Islet of Langerhans (tissue), 1 donor: ENCODE data around the gene ACBD3.
"Not testable (repeated sequence)": the region's sequence is repeated elsewhere in the genome, so short reads cannot be mapped to it uniquely, and the experiment has no call there.

ENCODE experiments used
- FAIRE-seq: peaks from one replicate; lab custom pipeline; 2011; peaks lifted over from hg19 to GRCh38; lab: Jason Lieb, UNC

ACBD3 gene

DNA sequence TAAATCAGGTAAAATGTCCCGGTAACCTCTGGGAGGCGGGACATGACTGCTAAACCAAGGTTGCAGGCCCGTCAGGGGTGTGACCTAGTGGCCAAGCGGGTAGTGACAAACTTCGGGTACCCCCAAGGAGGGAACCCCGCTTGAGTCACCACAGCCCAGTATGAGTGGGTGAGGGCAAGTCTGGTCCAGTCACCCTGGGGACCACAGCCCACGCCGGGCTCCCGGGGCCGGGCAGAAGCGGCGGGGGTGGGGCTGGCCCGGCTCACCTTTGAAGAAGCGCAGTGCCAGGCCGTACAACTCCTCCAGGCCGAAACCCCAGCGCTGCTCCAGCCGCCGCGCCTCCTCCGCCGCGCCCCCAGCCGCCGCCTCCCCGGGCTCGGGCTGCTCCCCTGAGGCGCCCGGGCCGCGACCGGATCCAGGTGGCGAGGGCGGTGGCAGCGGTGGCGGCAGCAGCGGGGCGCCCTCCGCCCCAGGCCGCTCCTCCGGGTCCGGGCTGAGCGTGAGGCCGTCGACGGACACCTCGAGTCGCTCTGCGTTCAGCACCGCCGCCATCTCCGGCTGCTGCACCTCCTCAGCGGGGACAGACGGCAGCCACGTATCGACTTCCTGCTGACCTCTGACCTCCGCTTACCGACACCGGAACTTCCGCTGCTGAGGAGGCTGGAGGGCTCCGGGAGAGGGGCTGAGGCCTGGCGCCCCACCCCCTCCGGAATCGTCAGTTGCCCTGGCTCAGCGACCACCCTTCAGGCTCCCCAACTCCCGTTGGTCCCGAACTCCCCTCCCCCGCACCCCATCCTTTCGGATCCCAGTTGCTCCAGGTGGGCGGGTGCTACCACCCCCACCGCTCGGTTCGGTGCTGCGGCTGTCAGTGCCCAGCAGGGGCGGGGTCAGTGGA lies at the start of gene ACBD3:
Gene ACBD3, minus strand, starts transcription at position 618 of the 895 bp plus-strand sequence. Its CDS starts 66 bp downstream, at position 552.
- no peak for FAIRE-seq

GRCh38 chr1:226233806-226234205 lies 47.3 kb upstream of the ACBD3 start:
- FAIRE-seq = no peak

- FAIRE-seq = no peak
Observed at GRCh38 chr1:226233293-226233692, 46.8 kb upstream of the ACBD3 start.

DNA sequence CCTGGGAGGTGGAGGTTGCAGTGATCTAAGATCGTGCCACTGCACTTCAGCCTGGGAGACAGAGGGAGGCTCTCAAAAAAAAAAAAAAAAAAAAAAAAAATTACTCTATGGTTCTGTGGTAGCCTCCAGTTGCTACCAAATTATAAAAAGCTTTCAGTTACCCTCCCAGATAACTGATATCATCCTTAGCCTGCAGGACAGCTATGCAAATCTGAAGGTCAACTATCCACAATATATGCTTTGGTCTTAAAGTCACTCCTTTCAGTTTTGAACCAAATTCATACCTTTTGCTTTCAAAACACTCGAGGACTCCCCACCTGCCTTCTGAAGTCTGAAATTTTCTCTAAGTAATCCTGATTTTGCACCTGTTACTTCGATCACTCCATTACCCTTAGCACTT lies 40.1 kb upstream of the ACBD3 start:
- no peak for FAIRE-seq

GRCh38 chr1:226223786-226224244 lies 37.3 kb upstream of the ACBD3 start:
- no peak for FAIRE-seq

GRCh38 chr1:226223157-226223785 lies 36.7 kb upstream of the ACBD3 start, which contains the start of gene MIXL1:
Gene MIXL1 (plus strand): TSS chr1:226223664. CDS start chr1:226223682, 18 bp downstream.
- FAIRE-seq = no peak

- no peak for FAIRE-seq
Observed at GRCh38 chr1:226222686-226223085, 36.1 kb upstream of the ACBD3 start.

- FAIRE-seq = no peak
Observed at GRCh38 chr1:226220473-226221189, 34.1 kb upstream of the ACBD3 start.

- FAIRE-seq = no peak
Observed at GRCh38 chr1:226217273-226217672, 30.7 kb upstream of the ACBD3 start.

GRCh38 chr1:226216056-226216455 lies 29.5 kb upstream of the ACBD3 start:
- FAIRE-seq = no peak

GRCh38 chr1:226215239-226215638 lies 28.7 kb upstream of the ACBD3 start:
- no peak for FAIRE-seq

GRCh38 chr1:226212545-226212944 lies 26.0 kb upstream of the ACBD3 start:
- FAIRE-seq = no peak

DNA sequence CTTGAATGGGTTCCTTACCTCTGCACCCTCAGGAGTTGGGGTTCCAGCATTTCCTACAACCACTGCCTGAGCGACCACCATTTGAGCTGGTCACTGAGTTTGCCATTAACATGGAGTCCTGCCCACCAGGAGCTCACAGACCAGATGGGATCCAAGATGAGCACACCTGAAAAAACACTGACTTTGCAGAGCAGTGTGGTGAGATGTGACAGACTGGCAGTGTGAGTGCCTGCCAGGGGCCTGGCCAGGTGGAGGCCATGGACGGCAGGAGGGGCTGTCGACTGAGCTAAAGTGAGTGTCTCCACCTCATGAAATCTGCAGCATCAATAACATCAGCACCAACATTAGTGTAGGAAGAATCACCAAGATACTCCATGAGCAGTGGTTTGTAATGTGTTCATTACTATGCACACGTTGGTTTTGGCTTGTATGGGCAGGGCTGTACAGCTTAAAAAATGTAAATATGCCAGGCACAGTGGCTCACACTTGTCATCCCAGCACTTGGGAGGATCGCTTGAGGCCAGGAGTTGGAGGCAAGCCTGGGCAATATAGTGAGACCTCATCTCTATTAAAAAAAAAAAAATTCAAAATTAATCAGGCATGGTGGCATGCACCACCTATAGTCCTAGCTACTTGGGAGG lies 24.8 kb upstream of the ACBD3 start:
- no peak for FAIRE-seq

DNA sequence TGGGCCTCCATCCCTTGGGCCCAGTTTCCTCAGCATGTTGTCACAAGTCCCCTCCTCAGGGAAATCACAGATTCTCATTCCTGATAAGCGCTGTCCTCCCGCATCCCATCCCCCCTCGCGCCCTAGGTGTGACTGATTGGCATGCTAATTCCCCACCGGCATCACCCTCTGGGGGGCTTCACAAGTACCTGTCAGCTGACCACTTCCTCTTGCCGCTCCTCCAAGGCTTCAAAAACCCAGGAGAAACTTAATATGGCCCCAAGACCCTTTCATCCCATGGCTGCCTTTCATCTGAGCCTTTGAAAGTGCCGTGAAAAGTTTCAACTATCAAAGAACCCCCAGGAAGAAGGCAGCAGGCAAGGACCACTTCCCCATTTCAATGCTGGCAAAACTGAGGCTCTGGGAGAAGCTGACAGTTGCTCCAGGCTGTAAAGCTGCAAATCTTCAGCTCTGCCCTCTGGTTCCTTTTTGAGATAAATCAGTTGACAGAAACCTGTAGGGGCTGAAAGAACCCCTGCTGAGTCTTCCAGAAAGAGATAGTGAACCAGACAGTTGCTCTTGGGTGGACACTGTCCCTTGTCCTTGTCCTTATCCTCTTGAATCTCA lies 24.1 kb upstream of the ACBD3 start:
- no peak for FAIRE-seq

DNA sequence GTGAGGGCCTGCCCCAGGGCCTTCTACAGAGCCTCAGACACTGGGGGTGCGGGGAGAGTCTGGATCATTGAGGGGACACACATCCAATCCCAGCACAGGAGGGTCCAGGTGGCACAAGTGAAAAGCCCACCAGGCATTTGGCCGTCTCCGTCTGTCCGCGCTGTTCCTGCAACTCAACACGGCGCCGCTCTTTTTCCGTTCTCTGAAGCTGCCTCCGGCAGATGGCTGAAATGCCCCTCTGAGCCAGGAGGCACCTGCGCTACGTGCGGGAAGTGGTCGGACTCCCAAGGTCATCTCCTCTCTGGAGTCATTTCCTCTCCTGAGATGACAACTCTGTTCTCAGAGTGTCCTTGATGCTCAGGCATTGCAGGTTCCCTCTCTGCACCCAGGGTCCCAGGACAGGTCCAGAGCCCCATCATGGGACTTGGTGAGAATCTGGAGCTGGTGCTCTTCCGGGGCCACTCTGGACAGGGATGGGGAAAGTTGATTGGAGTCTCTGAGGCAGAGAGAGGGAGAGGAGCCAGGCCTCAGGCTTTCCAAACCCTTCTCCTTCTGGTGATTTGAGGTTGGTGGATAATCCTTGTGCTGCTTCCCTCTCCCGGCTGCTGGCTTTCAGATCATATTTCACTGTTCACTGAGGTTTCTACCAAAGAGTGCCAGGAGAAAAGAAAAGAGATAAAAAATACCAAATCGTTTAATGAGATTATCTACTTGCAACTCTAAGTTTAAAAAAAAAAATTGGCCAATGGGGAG lies 22.9 kb upstream of the ACBD3 start:
- FAIRE-seq = no peak

- no peak for FAIRE-seq
Observed at GRCh38 chr1:226207048-226207447, 20.5 kb upstream of the ACBD3 start.

- FAIRE-seq = no peak
Observed at GRCh38 chr1:226204198-226204597, 17.7 kb upstream of the ACBD3 start.

- no peak for FAIRE-seq
Observed at GRCh38 chr1:226203655-226204054, 17.1 kb upstream of the ACBD3 start.

GRCh38 chr1:226203240-226203639 lies 16.7 kb upstream of the ACBD3 start:
- FAIRE-seq = no peak

GRCh38 chr1:226202666-226203065 lies 16.1 kb upstream of the ACBD3 start:
- FAIRE-seq = not testable (repeated sequence)

- no peak for FAIRE-seq
Observed at GRCh38 chr1:226202246-226202645, 15.7 kb upstream of the ACBD3 start.
